Thymus (tissue), 11 donors: ENCODE data around the gene UBE2D2. TPM values are rescaled to one million over a fixed set of nuclear protein-coding genes. Genes with fewer than 3 reads are reported as not detected.

Experiments used
- DNase-seq, 9 donors: peaks; one replicate each; pipeline ENCODE4 v3.0.0-alpha.2; 2013; ENCODE audit warnings: low spot score in 9 of 9, low read depth in 6 of 9, missing footprints in 1 of 9
- H3K27ac ChIP-seq, 2 donors: one replicate each; pipeline ENCODE4 v1.5.1; 2013; ENCODE audit warnings: control low read depth in 1 of 2, low read depth in 1 of 2, low read length in 1 of 2, mild to moderate bottlenecking in 1 of 2, moderate library complexity in 1 of 2
- H3K27me3 ChIP-seq, 2 donors: one replicate each; pipeline ENCODE4 v1.5.1; 2013; ENCODE audit warnings: low read length in 1 of 2; ENCODE audit not compliant: control insufficient read depth in 2 of 2, insufficient read depth in 1 of 2
- H3K36me3 ChIP-seq, 2 donors: one replicate each; pipeline ENCODE4 v1.5.1; 2013; ENCODE audit warnings: low read length in 1 of 2, mild to moderate bottlenecking in 1 of 2, moderate library complexity in 1 of 2; ENCODE audit not compliant: control insufficient read depth in 2 of 2, insufficient read depth in 2 of 2
- H3K4me1 ChIP-seq, 2 donors: one replicate each; pipeline ENCODE4 v1.5.1; 2013; ENCODE audit warnings: low read length in 2 of 2; ENCODE audit not compliant: control insufficient read depth in 2 of 2, insufficient read depth in 2 of 2
- H3K4me3 ChIP-seq, 2 donors: one replicate each; pipeline ENCODE4 v1.5.1; 2013; ENCODE audit warnings: low read length in 2 of 2, control low read depth in 1 of 2, mild to moderate bottlenecking in 1 of 2
- H3K9me3 ChIP-seq, 2 donors: one replicate each; pipeline ENCODE4 v1.5.1; 2013; ENCODE audit warnings: low read length in 1 of 2, mild to moderate bottlenecking in 1 of 2; ENCODE audit not compliant: control insufficient read depth in 2 of 2, insufficient read depth in 1 of 2
- WGBS: extraction: QIAGEN DNeasy Blood & Tissue Kit; methylation state at CpG from one replicate; pipeline ENCODE4 v1.1.7; 2013; 5-methylcytosine and 5-hydroxymethylcytosine counted together
- polyA plus RNA-seq: library from polyadenylated mRNA; stranded (reverse); fragments of 200-250 nt; gene quantifications from one replicate; pipeline ENCODE4 v1.2.3, GENCODE V29; 2013
- total RNA-seq: library from RNA; stranded (reverse); fragments of 120-200 nt; gene quantifications from one replicate; pipeline ENCODE4 v1.2.4, GENCODE V29; 2013
- donor health status: healthy.

Gene UBE2D2
- total and polyA plus RNA-seq, 2 donors, result 147 to 150 TPM

- 94% methylated on average over 4 of the region's 4 CpGs for WGBS
- Histone ChIP-seq H3K9me3 (peaks cover 0 to 6% of the 10 kb centered on the region in 2 donors), H3K27ac (no peak overlapping the region), H3K4me3 (no peak overlapping the region), H3K27me3 (no peaks in the 10 kb centered on the region), H3K36me3 (no peaks in the 10 kb centered on the region), H3K4me1 (no peaks in the 10 kb centered on the region)
- no peak for DNase-seq
These were observed 6.9 kb upstream of the UBE2D2 start for GRCh38 chr5:139554264-139554663.

- WGBS, result 91% methylated on average over 2 of the region's 2 CpGs
- H3K9me3 ChIP-seq, result no peaks in the 10 kb centered on the region
- H3K4me3 ChIP-seq, result no peak overlapping the region
- no peaks in the 10 kb centered on the region for H3K27me3 ChIP-seq
- H3K27ac ChIP-seq, result no peak overlapping the region
- H3K4me1 ChIP-seq, result peaks cover 0 to 8% of the 10 kb centered on the region in 2 donors
- no peaks in the 10 kb centered on the region for H3K36me3 ChIP-seq
- no peak for DNase-seq
These were observed 3.3 kb upstream of the UBE2D2 start for GRCh38 chr5:139557811-139558210.

GRCh38 chr5:139561655-139562451 lies 714 bp downstream of the UBE2D2 start:
- Histone ChIP-seq H3K36me3 (peaks cover 3 to 6% of the 10 kb centered on the region in 2 donors), H3K4me3 (peak overlapping the region; percentile 71 to 99), H3K9me3 (no peaks in the 10 kb centered on the region), H3K4me1 (peaks cover 14 to 41% of the 10 kb centered on the region in 2 donors), H3K27me3 (no peaks in the 10 kb centered on the region), H3K27ac (peak overlapping the region; percentile 89 to 98)
- WGBS, result under 1% methylated on average over 57 of the region's 57 CpGs
- peak in 6 of 9 donors; percentile 33 to 78 (median 38) for DNase-seq

GRCh38 chr5:139562847-139563246 lies 1.7 kb downstream of the UBE2D2 start:
- 51% methylated on average over 5 of the region's 5 CpGs for WGBS
- peak in 1 of 9 donors; percentile 9 for DNase-seq
- Histone ChIP-seq H3K27me3 (no peaks in the 10 kb centered on the region), H3K4me3 (peak overlapping the region; percentile 71 to 99), H3K9me3 (no peaks in the 10 kb centered on the region), H3K36me3 (peaks cover 7 to 12% of the 10 kb centered on the region in 2 donors), H3K27ac (peak overlapping the region in 1 of 2 donors; percentile 43), H3K4me1 (peaks cover 14 to 41% of the 10 kb centered on the region in 2 donors)

GRCh38 chr5:139565411-139566305 lies 4.5 kb downstream of the UBE2D2 start:
- WGBS, result 64% methylated on average over 6 of the region's 6 CpGs
- no peaks in the 10 kb centered on the region for H3K27me3 ChIP-seq
- H3K9me3 ChIP-seq, result no peaks in the 10 kb centered on the region
- H3K36me3 ChIP-seq, result peaks cover 8 to 26% of the 10 kb centered on the region in 2 donors
- peaks cover 14 to 37% of the 10 kb centered on the region in 2 donors for H3K4me1 ChIP-seq
- DNase-seq, result peak in 8 of 9 donors; percentile 40 to 92 (median 76)
- peak overlapping the region; percentile 5 to 22 for H3K4me3 ChIP-seq
- H3K27ac ChIP-seq, result peak overlapping the region; percentile 61 to 75

- no peaks in the 10 kb centered on the region for H3K27me3 ChIP-seq
- H3K36me3 ChIP-seq, result peaks cover 8 to 26% of the 10 kb centered on the region in 2 donors
- peaks cover 14 to 35% of the 10 kb centered on the region in 2 donors for H3K4me1 ChIP-seq
- H3K9me3 ChIP-seq, result no peaks in the 10 kb centered on the region
- no peak overlapping the region for H3K4me3 ChIP-seq
- peak overlapping the region; percentile 10 to 75 for H3K27ac ChIP-seq
- WGBS, result 85% methylated on average over 5 of the region's 5 CpGs
- DNase-seq, result no peak
These were observed 5.5 kb downstream of the UBE2D2 start for GRCh38 chr5:139566611-139567010.

GRCh38 chr5:139569270-139569955 lies 8.3 kb downstream of the UBE2D2 start:
- H3K4me1 ChIP-seq, result peaks cover 14 to 20% of the 10 kb centered on the region in 2 donors
- peaks cover 5 to 26% of the 10 kb centered on the region in 2 donors for H3K36me3 ChIP-seq
- no peaks in the 10 kb centered on the region for H3K9me3 ChIP-seq
- H3K4me3 ChIP-seq, result no peak overlapping the region
- H3K27me3 ChIP-seq, result no peaks in the 10 kb centered on the region
- DNase-seq, result no peak
- 93% methylated on average over 2 of the region's 2 CpGs for WGBS
- H3K27ac ChIP-seq, result no peak overlapping the region

- 86% methylated on average over 3 of the region's 3 CpGs for WGBS
- no peak overlapping the region for H3K27ac ChIP-seq
These were observed 10.4 kb downstream of the UBE2D2 start for GRCh38 chr5:139571543-139571942.

More at GRCh38 chr5:139571543-139571942, 10.4 kb downstream of the UBE2D2 start:
- DNase-seq, result no peak
- no peaks in the 10 kb centered on the region for H3K9me3 ChIP-seq
- H3K27me3 ChIP-seq, result no peaks in the 10 kb centered on the region
- H3K36me3 ChIP-seq, result peaks cover 5 to 31% of the 10 kb centered on the region in 2 donors
- peaks cover 1 to 7% of the 10 kb centered on the region in 2 donors for H3K4me1 ChIP-seq
- H3K4me3 ChIP-seq, result no peak overlapping the region
